D341Med (cell line): ENCODE data around the gene ARL3.
"Not testable (repeated sequence)": the region's sequence is repeated elsewhere in the genome, so short reads cannot be mapped to it uniquely, and the experiment has no call there.

Experiments used
- DNase-seq: peaks from one replicate; pipeline ENCODE4 v3.0.0; 2012; ENCODE audit warnings: low spot score

The ARL3 gene

DNA sequence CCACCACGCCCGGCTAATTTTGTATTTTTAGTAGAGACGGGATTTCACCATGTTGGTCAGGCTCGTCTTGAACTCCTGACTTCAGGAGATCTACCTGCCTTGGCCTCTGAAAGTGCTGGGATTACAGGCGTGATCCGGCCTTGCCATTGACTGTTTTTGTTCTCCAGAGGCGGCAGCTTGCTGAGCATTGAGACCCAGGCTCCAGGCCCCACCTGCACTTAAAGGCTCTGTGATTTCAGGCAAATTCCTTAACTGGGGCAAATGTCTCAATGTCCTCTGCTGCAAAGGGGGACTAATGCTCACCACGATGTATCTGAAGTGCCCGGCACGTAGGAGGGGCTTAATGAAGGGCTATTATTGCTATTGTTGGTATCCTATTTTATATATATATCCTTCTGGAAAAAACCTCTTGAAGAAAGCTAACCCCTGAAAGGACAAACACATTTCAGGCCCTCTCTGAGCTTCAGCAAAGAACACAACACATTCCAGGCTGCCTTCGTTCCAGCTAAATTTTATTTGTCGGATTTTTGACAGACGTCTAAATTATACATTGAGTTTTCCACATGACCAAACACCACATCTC lies 40.9 kb downstream of the ARL3 start:
- no peak for DNase-seq

DNA sequence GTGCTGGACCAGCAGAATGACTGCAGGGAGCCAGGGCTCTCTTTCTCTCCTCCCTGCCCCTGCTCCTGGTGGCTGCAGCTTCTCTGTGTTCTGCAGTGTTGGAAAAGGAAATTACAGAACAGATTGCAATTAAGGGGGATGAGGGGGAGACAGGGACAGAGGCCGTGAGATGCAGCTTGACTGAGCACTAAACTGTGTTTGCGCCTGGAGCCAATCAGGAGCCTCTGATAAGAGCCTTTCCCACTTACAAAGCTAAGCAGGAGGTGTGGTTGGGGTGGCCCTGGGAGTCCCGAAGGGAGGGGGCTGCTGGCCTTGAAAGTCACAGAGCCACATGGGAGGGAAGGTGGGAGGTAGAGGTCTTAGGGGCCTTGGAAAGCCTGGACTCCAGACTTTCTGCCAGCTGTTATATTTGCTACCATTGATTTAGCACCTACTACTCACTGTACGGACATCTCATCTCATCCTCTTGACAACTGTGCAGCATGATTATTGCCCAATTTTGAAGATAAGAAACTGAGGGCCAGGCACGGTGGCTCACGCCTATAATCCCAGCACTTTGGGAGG lies 43.2 kb downstream of the ARL3 start:
- DNase-seq: peak; percentile 53

DNA sequence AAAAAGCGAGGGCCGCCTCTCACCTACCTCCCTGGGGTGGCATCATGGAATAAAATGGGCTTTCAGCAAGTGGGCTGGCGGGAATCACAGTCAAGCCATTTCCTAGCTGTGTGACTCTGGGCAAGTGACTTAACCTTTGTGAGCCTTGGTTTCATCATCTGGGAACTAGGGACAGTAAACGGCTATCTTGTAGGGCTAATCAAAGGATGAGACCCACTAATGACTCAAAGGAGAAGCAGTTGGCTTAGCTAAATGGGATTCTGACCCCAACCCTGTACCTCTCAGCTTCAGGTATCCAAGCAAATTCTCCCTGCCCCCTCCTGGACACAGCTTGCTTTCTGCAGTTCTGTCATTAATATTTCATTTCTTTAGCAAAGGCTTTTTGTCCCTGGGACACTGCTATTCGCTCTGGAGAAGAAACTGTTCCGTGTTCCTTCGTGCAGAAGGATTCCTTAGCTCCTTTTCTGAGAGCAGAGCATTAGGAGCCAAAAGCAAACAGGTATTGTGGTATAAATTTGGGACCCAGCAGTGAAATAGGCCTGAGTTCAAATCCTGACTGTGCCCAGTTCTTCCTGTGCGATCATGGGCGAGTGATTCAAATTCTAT lies 44.0 kb downstream of the ARL3 start:
- DNase-seq: no peak

DNA sequence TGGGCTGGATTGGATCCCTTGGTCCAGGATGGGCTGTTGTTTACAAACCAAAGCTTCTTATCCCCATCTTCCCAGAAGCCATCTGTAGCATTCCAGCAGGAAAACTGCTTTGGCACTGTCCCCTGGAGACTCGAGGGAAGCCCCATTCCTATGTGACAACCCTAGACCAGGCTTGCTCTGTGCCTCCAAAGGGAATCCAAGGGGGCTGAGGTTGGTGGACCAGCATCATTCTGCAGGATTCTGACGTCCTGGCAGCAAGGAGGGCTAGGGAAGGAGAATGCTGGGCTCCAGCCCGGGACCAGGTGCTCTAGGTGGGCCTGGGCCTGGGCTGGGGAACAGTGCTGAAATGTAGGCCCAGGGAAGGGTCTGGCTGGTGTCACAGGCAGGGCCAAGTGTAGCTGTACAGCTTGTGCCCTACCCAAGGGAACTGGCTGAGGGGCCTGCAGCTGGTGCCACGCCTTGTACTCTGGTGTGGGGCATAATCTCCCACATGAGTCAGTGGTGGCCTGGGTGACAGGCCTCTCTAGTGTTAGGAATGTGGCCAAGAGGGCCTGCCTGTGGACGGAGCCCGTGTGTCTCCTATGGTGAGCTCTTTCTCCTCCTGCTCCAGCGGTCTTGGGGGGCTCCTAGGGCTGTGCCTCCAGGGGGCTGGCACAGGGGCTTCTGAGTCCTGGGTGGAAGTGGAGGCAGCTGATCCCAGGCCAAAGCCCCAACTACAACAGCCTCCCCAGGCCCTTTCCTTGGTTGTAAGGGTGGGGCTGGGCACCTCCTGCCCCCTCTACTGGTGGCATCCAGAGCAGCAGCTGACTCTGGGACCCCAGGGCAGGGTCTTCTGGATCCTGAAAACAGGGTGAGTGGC lies 44.8 kb downstream of the ARL3 start:
- no peak for DNase-seq

GRCh38 chr10:102668326-102669107 lies 45.7 kb downstream of the ARL3 start:
- no peak for DNase-seq

- DNase-seq: not testable (repeated sequence)
Measured at GRCh38 chr10:102667411-102667810, 46.8 kb downstream of the ARL3 start.

DNA sequence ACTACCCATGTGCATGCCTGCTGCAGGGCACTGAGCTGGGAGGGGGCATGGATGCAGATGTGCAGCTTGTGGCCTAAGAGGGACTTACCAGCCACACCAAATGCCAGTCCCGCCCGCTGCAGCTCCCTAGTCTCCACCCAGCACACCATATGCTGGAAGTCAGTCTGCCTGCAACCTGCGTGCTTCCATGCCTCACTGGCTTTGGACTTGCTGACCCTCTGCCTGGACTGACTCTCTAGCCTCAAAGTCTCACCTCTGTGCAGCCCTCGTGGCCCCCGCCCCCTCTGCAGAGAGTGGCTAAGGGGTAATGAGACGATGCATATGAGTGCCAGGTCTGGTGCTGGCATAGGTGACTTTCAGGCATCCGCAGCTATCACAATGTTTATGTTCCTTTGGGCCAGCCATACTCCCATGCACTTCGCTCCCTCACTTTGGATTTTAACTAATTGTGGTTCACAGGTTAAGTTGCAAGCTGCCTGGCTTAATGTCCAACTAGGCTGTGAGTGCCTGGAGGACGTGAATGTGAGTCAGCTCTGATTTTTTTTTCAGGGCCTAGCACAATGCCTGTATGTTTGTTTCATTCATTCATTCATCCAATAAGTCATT lies 48.2 kb downstream of the ARL3 start:
- no peak for DNase-seq

DNA sequence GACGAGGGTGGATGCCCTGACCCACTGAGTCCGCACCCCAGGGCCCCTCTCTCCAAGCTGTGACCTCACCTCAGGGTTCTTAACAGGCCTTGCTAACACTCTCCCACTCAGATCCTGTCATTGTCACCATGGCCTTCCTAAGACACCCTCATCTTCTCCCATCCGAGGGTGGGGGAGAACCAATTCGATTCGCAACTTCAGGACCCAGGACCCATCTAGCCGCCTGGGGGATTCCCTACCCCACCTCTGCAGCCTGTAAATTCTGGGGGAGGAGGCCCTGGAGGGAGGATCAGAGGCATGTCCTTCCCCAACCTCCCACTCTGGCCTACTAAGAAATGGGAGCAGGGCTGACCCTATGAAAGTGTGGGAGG lies 52.6 kb downstream of the ARL3 start:
- DNase-seq: no peak

DNA sequence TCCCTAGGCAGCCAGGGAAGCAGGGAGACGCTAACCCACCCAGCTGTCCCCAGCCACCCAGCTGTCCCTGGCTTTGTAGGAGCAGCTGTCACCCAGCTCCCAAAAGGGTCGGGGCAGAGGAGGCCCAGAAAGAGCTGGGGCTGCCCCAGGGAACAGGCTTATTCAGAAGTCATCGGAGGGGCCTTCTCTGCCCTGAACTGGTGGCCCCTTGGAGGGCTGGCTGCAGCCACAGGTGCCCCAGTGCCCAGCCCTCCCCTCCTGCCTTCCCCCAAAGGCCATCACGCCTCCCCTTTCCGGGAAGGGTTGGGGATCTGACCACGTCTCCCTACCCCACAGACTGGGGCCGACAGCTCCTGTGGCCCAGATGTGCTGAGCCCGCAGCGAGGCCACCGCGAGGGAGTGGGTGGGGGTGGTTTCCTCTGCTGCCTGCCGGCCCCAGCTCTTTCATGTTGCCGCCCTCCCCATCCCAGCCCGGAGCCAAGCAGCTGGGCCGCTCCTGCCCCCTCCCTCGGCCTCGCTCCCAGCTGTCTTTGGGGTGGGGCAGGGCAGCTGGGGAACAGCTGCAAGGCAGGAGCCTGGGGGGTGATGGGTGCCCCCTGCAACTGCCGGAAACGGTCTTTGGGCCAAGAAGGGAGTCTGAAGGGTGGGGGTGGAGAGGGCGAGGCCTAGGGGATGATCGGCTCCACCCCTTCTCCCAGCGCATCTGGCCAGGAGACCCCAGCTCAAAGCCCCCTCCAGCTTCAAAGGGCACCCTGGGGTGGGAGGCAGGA lies 53.1 kb downstream of the ARL3 start:
- DNase-seq: peak; percentile 64

DNA sequence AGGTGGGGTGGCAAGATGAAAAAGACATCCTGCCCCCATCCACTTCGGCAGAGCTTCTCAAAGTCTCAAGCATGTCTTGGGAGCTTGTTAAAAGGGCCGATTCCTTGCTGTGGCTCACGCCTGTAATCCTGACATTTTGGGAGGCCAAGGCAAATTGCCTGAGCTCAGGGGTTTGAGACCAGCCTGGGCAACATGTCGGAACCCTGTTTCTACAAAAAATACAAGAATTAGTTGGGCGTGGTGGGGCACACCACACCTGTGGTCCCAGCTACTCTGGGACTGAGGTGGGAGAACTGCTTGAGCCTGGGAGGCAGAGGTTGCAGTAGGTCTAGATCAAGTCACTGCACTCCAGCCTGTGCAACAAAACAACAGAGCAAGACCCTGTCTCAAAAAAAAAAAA lies 55.4 kb downstream of the ARL3 start:
- DNase-seq: no peak

- DNase-seq: no peak
Measured at GRCh38 chr10:102657984-102658724, 56.0 kb downstream of the ARL3 start.

- no peak for DNase-seq
Measured at GRCh38 chr10:102657451-102657850, 56.7 kb downstream of the ARL3 start.

GRCh38 chr10:102656791-102657371 lies 57.3 kb downstream of the ARL3 start:
- DNase-seq: no peak

GRCh38 chr10:102656026-102656425 lies 58.2 kb downstream of the ARL3 start:
- DNase-seq: no peak

DNA sequence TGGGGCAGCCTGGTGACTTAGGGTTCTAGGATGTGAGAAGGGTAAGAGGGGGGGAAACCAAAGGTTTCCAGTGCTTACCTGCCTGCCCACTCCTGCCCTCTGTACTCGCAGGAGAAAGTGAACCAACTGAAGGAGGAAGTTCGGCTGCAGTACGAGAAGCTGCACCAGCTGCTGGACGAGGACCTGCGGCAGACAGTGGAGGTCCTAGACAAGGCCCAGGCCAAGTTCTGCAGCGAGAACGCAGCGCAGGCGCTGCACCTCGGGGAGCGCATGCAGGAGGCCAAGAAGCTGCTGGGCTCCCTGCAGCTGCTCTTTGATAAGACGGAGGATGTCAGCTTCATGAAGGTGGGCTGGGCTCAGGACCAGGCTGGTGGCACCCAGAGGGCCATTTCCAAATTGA lies 59.2 kb downstream of the ARL3 start:
- no peak for DNase-seq

- no peak for DNase-seq
Measured at GRCh38 chr10:102654566-102654965, 59.6 kb downstream of the ARL3 start.

DNA sequence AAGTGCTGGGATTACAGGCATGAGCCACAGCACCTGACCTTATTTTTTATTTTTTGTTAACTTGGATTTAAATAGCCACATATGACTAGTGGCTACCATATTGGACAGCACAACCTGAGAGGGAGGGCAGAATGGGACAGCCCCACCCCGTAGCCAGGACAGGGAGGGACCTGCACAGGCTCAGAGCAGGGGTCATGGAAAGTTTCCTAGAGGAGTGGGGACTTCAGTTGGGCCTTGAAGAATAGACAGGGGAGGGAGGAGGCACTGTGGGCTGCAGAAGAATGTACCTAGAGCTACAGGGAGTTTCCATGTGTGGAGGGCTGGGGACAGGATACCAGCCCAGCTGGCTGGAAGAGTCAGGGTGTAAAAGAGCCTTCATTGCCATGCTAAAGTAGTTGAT lies 61.1 kb downstream of the ARL3 start:
- no peak for DNase-seq

- no peak for DNase-seq
Measured at GRCh38 chr10:102652170-102652916, 61.9 kb downstream of the ARL3 start.

- DNase-seq: no peak
Measured at GRCh38 chr10:102651455-102652169, 62.6 kb downstream of the ARL3 start.
